ENCODE data around the gene TCFL5.
"Not testable (repeated sequence)": the region's sequence is repeated elsewhere in the genome, so short reads cannot be mapped to it uniquely, and the experiment has no call there.

Gene TCFL5

DNA sequence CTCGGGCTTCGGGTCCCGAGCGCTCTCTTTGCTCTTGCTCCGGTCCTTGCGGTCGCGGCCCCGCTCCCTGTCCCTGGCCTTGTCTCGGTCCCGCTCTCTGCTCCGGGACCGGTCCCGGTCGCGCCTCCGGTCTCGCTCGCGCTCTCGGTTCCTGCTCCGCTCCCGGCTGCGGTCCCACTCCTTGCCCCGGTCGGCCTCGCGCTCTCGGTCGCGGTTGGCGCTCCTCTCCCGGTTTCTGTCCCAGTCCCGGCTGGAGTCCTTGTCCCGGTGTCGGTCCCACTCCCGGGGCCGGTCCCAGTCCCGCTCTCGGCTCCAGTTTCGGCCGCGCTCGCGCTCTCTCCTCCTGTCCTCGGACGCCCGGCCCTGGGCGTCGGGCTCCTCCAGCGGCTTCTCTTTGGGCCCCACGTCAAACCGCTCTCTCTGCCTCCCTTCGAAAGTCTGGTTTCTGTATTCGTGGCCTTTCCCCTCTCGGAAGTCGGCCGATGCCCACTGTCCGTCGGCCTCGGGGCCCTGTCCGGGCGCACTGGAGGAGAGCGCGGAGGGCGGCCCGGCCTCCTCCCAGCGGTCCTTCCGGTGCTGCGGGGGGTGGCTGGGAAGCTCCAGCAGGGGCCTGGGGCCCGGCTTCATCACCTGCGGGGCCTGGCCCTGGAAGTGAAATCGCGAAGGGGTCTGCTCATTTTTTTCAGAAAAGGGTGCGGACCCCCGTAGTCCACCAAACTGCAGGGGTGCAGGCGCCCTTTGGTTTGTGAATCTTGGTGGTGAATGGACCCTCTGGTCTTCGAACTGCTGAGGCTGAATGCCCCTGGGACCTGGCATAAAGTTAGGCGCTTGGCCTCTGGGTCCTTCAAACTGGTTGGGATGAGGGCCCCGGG lies 17.9 kb upstream of the TCFL5 start:
- no peak for DNase-seq

- no peak for DNase-seq
These were observed 16.8 kb upstream of the TCFL5 start for GRCh38 chr20:62878244-62879038.

GRCh38 chr20:62876902-62877816 lies 15.5 kb upstream of the TCFL5 start:
- DNase-seq, result no peak

DNA sequence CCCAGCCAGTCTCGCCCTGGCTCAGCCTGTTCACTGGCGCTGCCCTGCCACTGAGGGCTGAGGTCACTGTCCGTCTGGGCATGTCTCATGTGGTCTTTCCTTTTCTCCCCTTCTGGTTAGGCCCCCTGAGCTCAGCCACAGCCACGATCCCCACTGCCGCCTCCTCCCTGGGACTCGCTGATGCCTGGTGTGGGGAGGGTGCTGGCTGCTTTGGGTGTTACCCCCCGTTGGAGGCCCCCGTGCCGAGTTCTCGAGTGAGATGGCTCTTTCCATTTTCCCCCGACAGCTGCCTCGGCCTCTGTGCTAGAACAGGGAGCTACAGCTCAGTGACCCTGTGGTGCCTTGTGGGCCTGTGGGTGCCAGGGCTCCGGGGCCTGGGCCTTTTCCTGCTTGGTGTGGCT lies 14.9 kb upstream of the TCFL5 start:
- no peak for DNase-seq

GRCh38 chr20:62875419-62876361 lies 14.1 kb upstream of the TCFL5 start:
- peak; percentile 74 for DNase-seq

DNA sequence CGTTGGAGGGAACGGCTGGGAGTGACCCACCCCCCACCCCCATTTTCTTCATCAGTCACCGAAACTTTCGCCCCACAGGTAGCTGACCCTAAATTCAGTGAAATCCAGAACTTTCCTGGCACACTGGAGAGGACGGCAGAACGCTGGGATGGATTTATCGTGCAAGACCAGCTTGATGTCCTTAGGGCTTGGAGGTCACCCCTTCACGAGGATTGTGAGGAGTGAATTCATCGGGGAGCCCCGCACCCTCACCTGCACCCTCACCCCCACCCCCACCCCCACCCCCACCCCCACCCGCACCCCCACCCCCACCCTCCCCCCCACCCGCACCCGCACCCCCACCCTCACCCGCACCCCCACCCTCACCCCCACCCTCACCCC lies 13.3 kb upstream of the TCFL5 start:
- no peak for DNase-seq

DNA sequence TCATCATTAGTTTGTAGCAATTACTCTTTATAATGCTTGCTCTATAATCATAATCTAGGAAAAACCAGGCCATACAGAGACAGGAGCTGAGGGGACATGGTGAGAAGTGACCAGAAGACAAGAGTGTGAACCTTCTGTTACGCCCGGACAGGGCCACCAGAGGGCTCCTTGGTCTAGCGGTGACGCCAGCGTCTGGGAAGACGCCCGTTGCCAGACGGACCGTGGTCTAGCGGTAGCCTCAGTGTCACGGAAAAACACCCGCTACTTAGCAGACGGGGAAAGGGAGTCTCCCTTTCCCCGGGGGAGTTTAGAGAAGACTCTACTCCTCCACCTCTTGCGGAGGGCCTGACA lies 12.0 kb upstream of the TCFL5 start:
- not testable (repeated sequence) for DNase-seq

DNA sequence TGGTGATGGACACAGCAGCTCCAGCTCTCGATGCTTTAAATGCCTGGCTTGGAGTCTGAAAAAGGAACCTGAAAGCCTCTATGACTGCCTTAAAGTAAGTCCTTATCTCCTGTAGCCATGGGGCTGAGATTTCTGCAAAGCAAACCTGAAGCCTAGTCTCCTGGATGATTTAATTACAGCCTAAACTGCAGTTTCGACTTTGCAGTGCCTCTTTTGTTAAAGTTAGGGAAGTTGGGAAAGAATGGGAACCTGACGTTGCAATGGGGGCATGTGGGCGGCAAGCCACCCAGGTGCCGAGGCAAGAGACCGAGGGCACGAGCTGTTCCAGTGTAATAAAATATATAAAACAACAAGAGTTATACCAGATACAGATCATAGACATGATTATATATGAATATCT lies 11.7 kb upstream of the TCFL5 start:
- no peak for DNase-seq

DNA sequence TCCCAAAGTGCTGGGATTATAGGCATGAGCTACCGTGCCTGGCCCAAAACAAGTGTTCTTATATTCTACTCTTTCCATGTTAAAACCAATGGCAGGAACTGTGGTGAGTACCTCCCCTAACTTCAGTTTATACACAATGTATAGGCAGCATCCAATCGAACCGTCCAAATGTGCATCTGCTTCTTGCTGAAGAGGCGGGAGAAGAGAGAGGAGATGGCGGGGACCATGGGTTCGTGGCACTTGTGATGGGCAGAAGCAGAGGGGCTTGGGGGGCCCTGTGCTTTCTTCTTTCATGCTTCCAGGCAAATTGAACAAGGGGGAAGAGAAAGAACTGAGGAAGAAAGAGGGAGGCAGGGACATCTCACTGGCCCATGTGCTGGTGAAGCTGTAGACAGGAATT lies 11.2 kb upstream of the TCFL5 start:
- no peak for DNase-seq

GRCh38 chr20:62872184-62872847 lies 10.7 kb upstream of the TCFL5 start:
- DNase-seq, result no peak

DNA sequence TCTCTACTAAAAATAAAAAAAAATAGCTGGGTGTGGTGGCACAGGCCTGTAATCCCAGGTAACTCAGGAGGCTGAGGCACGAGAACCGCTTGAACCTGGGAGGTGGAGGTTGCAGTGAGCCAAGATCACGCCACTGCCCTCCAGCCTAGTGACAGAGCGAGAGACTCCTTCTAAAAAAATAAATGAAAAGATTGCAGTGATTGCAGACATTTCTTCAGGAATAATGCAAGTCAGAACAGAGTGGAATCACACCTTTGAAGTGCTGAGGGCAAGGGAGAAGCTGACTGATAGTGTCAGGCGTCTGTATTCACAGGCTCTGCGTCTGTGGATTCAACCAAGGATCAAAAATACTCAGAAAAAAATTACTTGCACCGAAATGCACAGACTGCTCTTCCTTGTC lies 2.6 kb upstream of the TCFL5 start:
- DNase-seq, result no peak

DNA sequence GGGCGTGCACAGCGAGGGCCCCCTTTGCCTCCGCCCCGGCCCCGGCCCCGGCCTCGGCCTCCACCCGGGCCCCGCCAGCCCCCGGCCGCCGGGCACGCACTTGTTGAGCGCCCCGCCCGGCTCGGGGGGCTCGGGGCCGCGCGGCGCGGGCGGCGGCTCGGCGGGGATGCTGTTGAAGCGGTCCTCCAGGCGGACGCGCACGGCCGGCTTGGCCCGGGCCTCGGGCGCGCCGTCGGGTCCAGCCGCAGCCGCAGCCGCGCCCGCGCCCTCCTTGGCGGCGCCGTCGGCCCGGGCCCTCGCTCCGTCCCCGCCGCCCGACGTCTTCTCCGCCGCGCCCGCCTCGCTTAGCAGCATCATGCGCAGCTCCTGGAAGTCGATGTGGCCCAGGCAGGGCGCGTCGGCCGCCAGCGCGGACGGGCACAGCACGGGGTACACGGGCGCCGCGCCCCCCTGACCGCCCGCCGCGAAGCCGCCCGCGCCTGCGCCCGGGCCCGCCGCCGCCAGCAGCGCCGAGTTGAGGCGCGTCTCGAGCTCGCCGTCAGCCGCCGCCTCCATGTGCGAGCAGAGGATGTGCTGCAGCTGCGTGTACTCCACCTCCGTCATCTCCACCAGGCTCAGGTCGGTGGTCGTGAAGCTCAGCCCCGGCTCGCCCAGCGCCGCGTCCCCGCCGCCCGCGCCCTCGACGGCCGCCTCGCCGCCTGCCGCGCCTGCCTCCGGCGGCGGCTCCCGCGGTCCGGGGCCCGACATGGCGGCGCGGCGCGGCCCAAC lies 514 bp downstream of the TCFL5 start:
- DNase-seq, result no peak

- DNase-seq, result no peak
These were observed 1.2 kb downstream of the TCFL5 start for GRCh38 chr20:62860391-62860923.

- no peak for DNase-seq
These were observed 1.9 kb downstream of the TCFL5 start for GRCh38 chr20:62859721-62860120.

DNA sequence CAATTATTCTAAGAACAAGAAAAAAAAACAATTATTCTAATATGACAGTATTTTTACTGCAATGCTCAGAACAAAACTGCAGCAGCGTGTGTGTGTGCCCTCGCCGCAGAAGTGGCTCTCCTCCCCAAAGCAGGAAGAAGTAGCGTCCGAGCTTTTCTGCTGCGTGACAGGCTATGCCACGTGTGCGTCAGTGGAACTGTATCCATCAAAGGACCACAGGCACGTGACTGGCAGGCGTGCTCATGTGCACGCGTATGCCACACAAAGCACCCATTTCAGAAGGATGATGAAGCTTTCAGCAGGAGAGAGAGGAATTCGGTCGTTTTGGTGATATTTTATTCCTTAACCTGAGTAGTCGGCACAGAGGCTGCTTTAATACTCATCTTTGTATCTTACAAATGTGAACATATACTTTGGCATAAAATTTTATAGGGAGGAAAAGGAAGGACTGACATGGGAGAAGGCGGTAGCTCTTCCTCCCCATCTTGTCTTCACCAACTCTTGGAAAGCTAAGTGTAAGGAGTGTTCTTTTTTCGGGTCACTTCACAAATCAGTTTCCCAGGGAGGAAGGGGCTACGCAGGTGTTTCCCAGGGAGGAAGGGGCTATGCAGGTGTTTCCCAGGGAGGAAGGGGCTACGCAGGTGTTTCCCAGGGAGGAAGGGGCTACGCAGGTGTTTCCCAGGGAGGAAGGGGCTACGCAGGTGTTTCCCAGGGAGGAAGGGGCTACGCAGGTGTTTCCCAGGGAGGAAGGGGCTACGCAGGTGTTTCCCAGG lies 3.4 kb downstream of the TCFL5 start:
- no peak for DNase-seq

GRCh38 chr20:62856931-62857619 lies 4.5 kb downstream of the TCFL5 start:
- no peak for DNase-seq

- DNase-seq, result no peak
These were observed 6.5 kb downstream of the TCFL5 start for GRCh38 chr20:62855120-62855519.

GRCh38 chr20:62854121-62854520 lies 7.5 kb downstream of the TCFL5 start:
- DNase-seq, result no peak

- not testable (repeated sequence) for DNase-seq
These were observed 8.3 kb downstream of the TCFL5 start for GRCh38 chr20:62853304-62853703.
